ENCODE data around the gene MRPL49. TPM values are rescaled to one million over a fixed set of nuclear protein-coding genes. Genes with fewer than 3 reads are reported as not detected.
"Not testable (repeated sequence)": the region's sequence is repeated elsewhere in the genome, so short reads cannot be mapped to it uniquely, and the experiment has no call there.

The MRPL49 gene
- total RNA-seq, 1 experiment from 2014 or later = 91.0 TPM

- POLR2A ChIA-PET (ENCODE audit: low non-redundant PET) = no interaction called here
- TF ChIP-seq EZH2 (IDR thresholded peaks at IDR 0.05; ENCODE audit: borderline replicate concordance, low read depth, low read length, poor library complexity, severe bottlenecking) = no peak
- TF ChIP-seq, protein P1, sequence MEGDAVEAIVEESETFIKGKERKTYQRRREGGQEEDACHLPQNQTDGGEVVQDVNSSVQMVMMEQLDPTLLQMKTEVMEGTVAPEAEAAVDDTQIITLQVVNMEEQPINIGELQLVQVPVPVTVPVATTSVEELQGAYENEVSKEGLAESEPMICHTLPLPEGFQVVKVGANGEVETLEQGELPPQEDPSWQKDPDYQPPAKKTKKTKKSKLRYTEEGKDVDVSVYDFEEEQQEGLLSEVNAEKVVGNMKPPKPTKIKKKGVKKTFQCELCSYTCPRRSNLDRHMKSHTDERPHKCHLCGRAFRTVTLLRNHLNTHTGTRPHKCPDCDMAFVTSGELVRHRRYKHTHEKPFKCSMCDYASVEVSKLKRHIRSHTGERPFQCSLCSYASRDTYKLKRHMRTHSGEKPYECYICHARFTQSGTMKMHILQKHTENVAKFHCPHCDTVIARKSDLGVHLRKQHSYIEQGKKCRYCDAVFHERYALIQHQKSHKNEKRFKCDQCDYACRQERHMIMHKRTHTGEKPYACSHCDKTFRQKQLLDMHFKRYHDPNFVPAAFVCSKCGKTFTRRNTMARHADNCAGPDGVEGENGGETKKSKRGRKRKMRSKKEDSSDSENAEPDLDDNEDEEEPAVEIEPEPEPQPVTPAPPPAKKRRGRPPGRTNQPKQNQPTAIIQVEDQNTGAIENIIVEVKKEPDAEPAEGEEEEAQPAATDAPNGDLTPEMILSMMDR (conservative IDR thresholded peaks at IDR 0.05; ENCODE audit: low read depth, low read length) = no peak
- intact Hi-C loops (cut with micrococcal nuclease; ENCODE audit: unreplicated experiment) = no loop called here
- no peak for DNase-seq (ENCODE audit: low spot score)
- Histone ChIP-seq H3K9me3 (ENCODE audit: low read depth, low read length, poor library complexity, severe bottlenecking) (no peaks in the 10 kb centered on the region), H3K4me3 (ENCODE audit: low read depth, low read length, poor library complexity, severe bottlenecking) (no peak overlapping the region), H3K27me3 (replicated peaks; ENCODE audit: insufficient read depth, low read depth, low read length, poor library complexity) (peaks cover 21% of the 10 kb centered on the region), H3K27ac (ENCODE audit: low read depth, low read length, poor library complexity, severe bottlenecking) (no peak overlapping the region), H3K4me1 (ENCODE audit: insufficient read depth, low read length, poor library complexity, severe bottlenecking) (no peaks in the 10 kb centered on the region), H3K36me3 (ENCODE audit: insufficient read depth, low read length, poor library complexity, severe bottlenecking) (no peaks in the 10 kb centered on the region)
- CTCF ChIA-PET = no interaction called here
- BruUV-seq (replicated peaks) = no TSS peak
Measured at GRCh38 chr11:65141896-65142494, 19.9 kb downstream of the MRPL49 start.

DNA sequence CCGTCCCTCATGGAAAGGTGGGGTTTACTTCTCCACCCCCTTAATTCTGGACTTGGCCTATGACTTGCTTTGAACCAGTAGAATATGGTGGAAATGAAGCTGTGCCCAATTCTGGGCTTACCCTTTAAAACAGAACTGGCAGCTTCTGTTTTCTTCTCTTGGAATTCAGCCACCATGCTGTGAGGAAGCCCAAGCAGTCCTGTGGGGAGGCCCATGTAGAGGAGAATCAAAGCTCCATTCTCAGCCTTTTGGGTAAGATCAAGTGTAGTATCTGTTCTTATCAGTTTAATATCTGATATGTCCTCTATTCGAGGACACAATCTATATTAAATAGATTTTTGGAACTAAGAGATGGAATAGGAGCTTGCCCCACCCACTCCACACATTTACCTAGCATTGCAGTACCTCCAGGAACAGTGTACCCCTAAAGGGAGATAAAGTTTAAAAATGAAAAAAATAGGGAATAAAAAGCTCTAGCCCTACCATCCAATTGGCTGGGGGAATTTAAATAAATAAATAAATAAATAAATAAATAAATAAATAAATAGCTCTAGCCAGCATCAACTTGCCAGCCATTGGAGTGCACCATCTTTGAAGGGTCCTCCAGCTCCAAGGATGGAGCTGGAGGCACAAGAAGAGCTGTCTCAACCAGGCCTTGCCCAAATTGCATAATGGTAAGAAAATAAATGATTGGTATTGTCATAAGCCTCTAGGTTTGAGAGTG is 25.4 kb downstream of the MRPL49 start:
- Histone ChIP-seq H3K9me3 (ENCODE audit: low read depth, low read length, poor library complexity, severe bottlenecking) (peaks cover 5% of the 10 kb centered on the region), H3K27me3 (replicated peaks; ENCODE audit: insufficient read depth, low read depth, low read length, poor library complexity) (no peaks in the 10 kb centered on the region), H3K27ac (ENCODE audit: low read depth, low read length, poor library complexity, severe bottlenecking) (no peak overlapping the region), H3K4me1 (ENCODE audit: insufficient read depth, low read length, poor library complexity, severe bottlenecking) (no peaks in the 10 kb centered on the region), H3K4me3 (ENCODE audit: low read depth, low read length, poor library complexity, severe bottlenecking) (no peak overlapping the region), H3K36me3 (ENCODE audit: insufficient read depth, low read length, poor library complexity, severe bottlenecking) (no peaks in the 10 kb centered on the region)
- CTCF ChIA-PET = interaction anchor here (0.6 kb wide), 1 partner anchor 39 kb away, joined by 4 read pairs; no protein-coding TSS in a partner anchor
- intact Hi-C loops (cut with micrococcal nuclease; ENCODE audit: unreplicated experiment) = no loop called here
- POLR2A ChIA-PET (ENCODE audit: low non-redundant PET) = no interaction called here
- no peak for DNase-seq (ENCODE audit: low spot score)
- TF ChIP-seq, protein P1 (conservative IDR thresholded peaks at IDR 0.05; ENCODE audit: low read depth, low read length) = no peak
- no peak for TF ChIP-seq EZH2 (IDR thresholded peaks at IDR 0.05; ENCODE audit: borderline replicate concordance, low read depth, low read length, poor library complexity, severe bottlenecking)
- no TSS peak for BruUV-seq (replicated peaks)

GRCh38 chr11:65148657-65149056 is 26.5 kb downstream of the MRPL49 start:
- CTCF ChIA-PET = no interaction called here
- TF ChIP-seq EZH2 (IDR thresholded peaks at IDR 0.05; ENCODE audit: borderline replicate concordance, low read depth, low read length, poor library complexity, severe bottlenecking) = no peak
- TF ChIP-seq, protein P1 (conservative IDR thresholded peaks at IDR 0.05; ENCODE audit: low read depth, low read length) = no peak
- BruUV-seq (replicated peaks) = no TSS peak

GRCh38 chr11:65150131-65150508 is 28.0 kb downstream of the MRPL49 start:
- H3K36me3 ChIP-seq (ENCODE audit: insufficient read depth, low read length, poor library complexity, severe bottlenecking); POLR2A ChIA-PET (ENCODE audit: low non-redundant PET); CTCF ChIA-PET; DNase-seq (ENCODE audit: low spot score); intact Hi-C loops (cut with micrococcal nuclease; ENCODE audit: unreplicated experiment); H3K4me1 ChIP-seq (ENCODE audit: insufficient read depth, low read length, poor library complexity, severe bottlenecking); BruUV-seq (replicated peaks); H3K4me3 ChIP-seq (ENCODE audit: low read depth, low read length, poor library complexity, severe bottlenecking); H3K9me3 ChIP-seq (ENCODE audit: low read depth, low read length, poor library complexity, severe bottlenecking); H3K27ac ChIP-seq (ENCODE audit: low read depth, low read length, poor library complexity, severe bottlenecking); H3K27me3 ChIP-seq (replicated peaks; ENCODE audit: insufficient read depth, low read depth, low read length, poor library complexity): not testable (repeated sequence)

More at GRCh38 chr11:65148657-65149056, 26.5 kb downstream of the MRPL49 start:
- Histone ChIP-seq H3K4me3 (ENCODE audit: low read depth, low read length, poor library complexity, severe bottlenecking) (no peak overlapping the region), H3K27me3 (replicated peaks; ENCODE audit: insufficient read depth, low read depth, low read length, poor library complexity) (no peaks in the 10 kb centered on the region), H3K9me3 (ENCODE audit: low read depth, low read length, poor library complexity, severe bottlenecking) (peaks cover 5% of the 10 kb centered on the region), H3K4me1 (ENCODE audit: insufficient read depth, low read length, poor library complexity, severe bottlenecking) (no peaks in the 10 kb centered on the region), H3K36me3 (ENCODE audit: insufficient read depth, low read length, poor library complexity, severe bottlenecking) (no peaks in the 10 kb centered on the region), H3K27ac (ENCODE audit: low read depth, low read length, poor library complexity, severe bottlenecking) (no peak overlapping the region)
- intact Hi-C loops (cut with micrococcal nuclease; ENCODE audit: unreplicated experiment) = no loop called here
- no peak for DNase-seq (ENCODE audit: low spot score)
- POLR2A ChIA-PET (ENCODE audit: low non-redundant PET) = no interaction called here

Data from A673 (cell line).